ENCODE data around the gene FAM114A2.
"Not testable (repeated sequence)": the region's sequence is repeated elsewhere in the genome, so short reads cannot be mapped to it uniquely, and the experiment has no call there.

The FAM114A2 gene

DNA sequence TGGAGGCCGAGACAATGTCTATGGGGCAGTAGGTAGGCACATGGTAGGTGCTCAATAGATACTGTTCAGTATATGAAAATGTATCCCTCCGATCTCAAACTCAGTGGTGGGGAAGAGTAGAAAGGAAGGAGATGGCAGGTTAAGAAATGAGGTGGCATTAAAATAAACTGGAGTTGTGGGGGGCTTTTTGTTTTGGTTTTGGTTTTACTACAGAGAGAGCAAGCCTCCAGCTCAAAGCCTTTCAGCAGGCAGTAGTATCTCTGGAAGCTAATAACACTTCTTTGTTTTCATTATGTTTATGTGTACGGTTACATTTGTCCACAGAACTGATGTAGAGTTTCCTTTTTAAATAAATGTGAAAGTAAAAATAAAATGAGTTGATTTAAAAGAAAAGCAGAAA, 8.6 kb upstream of the FAM114A2 start:
- no peak for DNase-seq (ENCODE audit: low read depth)

DNA sequence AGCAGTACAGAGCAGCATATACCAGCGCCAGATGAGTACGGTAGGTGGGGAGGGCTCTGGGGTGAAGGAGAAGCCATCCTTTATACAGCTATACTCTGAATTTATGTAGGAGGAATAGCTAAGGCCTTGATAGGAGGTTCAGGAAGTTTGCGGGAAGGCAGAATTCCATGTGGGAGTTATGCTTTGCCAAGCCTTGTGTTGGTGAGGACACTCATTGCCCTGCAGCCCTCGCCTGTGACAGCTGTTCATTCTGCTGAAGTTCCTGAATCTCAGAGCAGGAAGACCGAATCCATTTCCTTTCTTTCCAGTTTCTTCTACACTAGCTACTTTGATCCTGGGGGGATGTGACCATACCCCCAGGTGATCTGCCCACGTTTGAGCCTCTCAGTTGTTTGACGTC, 7.8 kb upstream of the FAM114A2 start:
- no peak for DNase-seq (ENCODE audit: low read depth)

DNA sequence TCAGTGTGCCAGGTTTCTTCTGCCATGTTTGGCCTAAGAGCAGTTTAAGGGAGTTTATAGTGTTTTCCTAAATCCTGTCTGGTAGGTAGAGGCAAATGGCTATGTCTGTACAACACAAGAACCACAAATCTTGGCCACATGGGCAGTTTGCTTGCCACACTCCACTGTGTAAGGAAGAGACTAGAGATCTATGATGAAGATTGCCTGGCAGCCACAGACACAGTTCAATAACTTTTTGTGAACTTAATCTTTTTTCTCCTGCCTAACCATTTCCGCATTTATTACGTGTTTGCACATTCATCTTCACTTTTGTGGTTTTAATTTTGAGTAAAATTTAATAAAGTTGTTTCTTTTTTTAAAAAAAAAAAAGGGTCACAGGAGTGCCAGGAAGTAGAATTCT, 5.9 kb upstream of the FAM114A2 start:
- no peak for DNase-seq (ENCODE audit: low read depth)

DNA sequence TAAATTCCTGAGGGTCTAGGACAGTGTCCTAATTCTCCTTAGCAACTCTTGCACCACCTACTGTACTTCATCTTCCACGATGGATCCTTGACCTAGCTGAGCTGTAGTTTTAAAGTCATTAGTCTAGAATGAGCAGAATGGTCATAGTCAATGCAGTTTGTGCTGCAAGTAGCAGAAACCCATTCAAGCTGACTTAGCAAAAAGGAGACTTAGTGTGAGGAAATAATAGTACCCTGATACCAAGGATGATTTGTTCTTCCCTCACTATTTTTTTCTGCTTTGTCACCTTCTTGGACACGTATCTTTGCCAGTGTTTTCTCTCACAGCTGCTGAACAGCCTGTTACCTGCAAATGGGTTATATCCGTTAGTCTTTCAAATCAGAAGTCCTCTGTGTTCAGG, 5.4 kb upstream of the FAM114A2 start:
- DNase-seq (ENCODE audit: low read depth) = no peak

DNA sequence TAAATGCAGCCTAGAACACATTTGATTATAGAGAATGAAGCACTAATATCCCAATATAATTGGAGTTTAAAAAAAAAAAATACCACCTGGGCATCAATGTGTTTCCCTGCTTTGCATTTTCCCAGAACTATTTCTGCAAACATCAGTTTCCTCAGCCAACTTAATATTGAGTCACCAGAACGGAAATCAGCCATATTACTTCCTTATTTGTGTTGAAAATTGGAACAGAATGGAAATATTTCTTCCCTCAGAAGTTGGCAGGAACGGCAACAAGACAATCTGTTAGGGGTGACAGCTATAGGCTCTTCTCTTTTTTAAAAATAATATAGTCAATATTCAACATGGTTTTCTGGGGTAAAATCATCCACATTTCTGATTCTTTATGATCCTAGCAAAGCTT, 4.1 kb upstream of the FAM114A2 start:
- DNase-seq (ENCODE audit: low read depth) = no peak

GRCh38 chr5:154039458-154039829, 734 bp upstream of the FAM114A2 start:
- DNase-seq (ENCODE audit: low read depth) = no peak

GRCh38 chr5:154038261-154038706, 426 bp downstream of the FAM114A2 start:
- no peak for DNase-seq (ENCODE audit: low read depth)

GRCh38 chr5:154034944-154035343, 3.8 kb downstream of the FAM114A2 start:
- DNase-seq (ENCODE audit: low read depth) = no peak

DNA sequence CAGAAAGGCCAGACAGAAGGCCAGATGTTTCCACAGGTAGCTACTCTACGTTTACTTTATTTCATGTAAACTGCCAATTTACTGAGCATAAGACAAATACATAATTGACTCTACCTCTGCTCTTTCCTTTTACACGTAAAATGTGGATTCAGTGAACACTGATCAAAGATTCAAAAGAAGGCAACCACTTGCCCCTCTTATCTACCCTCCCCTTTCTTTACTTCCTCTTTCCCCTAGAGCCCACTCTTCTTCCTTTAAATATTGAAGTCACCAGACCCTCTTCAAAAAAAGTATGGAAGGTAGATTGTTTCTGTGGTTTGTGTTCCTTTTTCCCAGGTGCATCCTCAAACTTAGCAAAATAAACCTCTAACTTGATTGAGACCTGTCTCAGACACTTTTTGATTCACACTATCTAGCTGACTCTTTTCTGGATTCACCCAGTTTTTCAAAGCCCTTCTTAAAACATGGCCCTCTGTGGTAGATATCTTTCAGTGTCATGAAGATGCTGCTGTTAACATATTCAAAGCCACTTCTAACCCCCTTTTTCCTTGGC, 6.7 kb downstream of the FAM114A2 start:
- no peak for DNase-seq (ENCODE audit: low read depth)

- no peak for DNase-seq (ENCODE audit: low read depth)
Measured at GRCh38 chr5:154025951-154026350, 12.8 kb downstream of the FAM114A2 start.

DNA sequence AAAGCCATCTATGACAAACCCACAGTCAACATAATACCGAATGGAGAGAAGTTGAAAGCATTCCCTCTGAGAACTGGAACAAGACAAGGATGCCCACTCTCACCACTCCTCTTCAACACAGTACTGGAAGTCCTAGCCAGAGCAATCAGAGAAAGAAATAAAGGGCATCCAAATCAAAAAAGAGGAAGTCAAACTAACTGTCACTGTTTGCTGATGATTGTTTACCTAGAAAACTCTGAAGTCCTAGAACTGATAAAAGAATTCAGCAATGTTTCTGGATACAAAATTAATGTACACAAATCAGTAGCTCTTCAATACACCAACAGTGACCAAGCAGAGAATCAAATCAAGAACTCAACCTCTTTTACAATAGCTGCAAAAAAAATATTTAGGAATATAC, 19.8 kb downstream of the FAM114A2 start:
- not testable (repeated sequence) for DNase-seq (ENCODE audit: low read depth)

DNA sequence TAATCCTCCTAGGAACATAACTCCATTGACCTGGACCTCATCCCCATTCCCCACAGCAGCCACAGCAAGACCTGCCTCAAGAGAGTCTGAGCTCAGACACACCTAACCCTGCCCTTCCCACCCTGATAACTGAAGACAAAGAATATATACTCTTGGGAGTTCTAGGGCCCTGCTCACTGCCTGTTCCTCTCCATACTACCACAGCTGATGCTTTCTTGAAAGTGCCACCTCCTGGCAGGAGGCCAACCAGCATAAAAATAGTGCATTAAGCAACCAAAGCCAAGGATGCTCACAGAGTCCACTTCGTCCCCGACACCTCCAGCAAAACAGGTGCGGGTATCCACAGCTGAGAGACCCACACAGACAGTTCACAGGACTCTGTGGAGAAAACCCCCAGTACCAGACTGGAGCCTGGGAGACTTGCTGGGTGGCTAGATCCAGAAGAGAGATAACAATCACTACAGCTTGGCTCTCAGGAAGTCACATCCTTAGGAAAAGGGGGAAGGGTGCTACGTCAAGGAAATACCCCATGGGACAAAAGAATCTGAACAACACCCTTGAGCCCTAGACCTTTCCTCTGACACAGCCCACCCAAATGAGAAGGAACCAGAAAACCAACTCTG, 23.5 kb downstream of the FAM114A2 start:
- no peak for DNase-seq (ENCODE audit: low read depth)

DNA sequence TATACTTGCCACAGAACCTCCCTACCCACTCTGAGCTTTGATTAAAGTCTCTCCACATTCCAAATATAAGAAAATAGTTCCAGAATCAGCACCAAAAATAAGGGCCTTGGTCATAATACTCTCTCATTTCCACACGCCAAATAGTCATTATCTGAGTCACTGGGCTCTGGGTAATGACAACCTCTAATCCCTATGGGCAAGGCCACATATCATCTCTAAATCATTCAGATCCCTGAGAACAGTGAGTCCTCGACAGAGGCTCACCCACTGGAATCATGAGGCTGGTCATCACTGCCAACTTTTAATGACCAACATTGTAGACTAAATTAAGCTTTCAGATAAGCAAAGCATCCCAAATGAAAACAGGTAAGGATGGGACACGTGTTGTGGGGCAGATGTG, 28.1 kb downstream of the FAM114A2 start:
- no peak for DNase-seq (ENCODE audit: low read depth)

DNA sequence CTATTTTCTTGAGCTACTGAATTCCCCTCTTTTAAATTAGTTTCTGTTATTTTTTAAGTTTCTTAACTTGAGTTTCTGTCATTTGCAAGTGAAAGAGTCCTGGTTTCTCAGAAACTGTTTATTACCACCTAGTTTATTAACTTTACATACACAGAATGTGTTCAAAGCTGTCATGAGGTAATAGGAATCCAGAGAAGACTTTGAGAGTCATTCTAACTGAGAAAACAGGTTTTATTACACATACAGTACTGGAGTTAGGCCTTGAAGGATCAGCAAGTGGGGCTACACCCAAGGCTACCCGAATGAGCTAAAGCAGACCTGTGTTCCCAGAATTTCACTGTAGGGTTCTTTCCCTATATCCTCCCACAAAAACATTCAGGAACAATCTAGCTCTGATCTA, 33.1 kb downstream of the FAM114A2 start:
- DNase-seq (ENCODE audit: low read depth) = no peak

DNA sequence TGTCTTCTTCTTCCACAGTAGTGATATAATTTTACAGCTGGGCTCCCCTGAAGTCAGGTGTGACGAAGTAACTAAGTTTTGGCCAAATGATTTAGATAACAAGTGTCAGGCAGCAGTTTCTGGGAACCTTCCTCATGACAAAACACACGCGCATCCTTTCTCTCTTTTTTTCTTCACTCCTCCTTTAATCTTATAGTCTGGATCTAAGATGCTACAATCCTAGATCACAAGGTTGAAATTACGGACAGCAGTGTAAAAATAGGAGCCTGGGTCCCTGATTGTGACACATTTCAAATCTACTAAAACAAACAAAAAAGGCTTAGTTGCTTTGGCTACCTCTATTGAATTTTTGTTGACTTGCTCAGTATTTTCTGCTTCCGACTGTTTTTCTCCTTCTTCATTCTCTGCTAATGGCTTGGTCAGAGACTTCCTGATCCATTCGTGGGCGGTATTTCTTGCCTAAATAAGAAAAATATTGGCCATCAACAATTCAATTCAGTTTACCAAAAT, 36.1 kb downstream of the FAM114A2 start:
- DNase-seq (ENCODE audit: low read depth) = no peak

GRCh38 chr5:154002093-154002492, 36.6 kb downstream of the FAM114A2 start:
- no peak for DNase-seq (ENCODE audit: low read depth)

DNA sequence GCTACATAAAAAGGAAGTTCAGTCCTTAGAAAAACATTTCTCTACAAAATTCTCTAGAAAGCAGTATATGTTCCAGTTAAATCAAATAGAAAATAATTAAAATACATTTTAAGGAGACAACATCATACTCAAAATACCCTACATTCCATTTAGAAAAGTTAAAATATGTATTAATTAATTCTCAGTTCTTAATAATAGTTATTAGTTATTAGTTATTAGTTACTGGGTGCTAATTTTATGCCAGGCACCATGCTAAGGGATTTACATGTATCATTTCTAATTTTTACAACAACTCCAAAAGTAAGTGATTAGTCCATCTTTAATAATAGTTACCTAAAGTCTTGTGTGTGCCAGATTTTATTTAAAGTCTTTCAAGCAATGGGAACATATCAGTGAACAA, 38.0 kb downstream of the FAM114A2 start:
- no peak for DNase-seq (ENCODE audit: low read depth)

- DNase-seq (ENCODE audit: low read depth) = no peak
Measured at GRCh38 chr5:153999995-154000394, 38.7 kb downstream of the FAM114A2 start.

DNA sequence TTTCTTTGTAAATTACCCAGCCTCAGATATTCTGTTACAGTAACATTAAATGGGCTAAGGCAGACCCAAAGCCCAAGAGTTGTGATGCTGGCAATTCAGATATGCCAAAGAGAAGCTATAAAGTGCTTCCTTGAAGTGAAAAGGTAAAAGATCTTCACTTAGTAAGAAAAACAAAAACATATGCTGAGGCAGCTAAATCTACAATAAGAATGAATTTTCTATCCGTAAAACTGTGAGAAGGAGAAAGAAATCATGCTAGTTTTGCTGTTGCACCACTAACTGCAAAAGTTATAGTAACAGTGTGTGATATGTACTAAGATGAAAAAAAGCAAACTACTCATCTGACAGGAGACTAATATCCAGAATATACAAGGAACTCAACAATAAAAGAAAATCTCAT, 39.9 kb downstream of the FAM114A2 start:
- no peak for DNase-seq (ENCODE audit: low read depth)

GRCh38 chr5:153998010-153998409, 40.7 kb downstream of the FAM114A2 start:
- DNase-seq (ENCODE audit: low read depth) = no peak

GRCh38 chr5:153991168-153991567, 47.5 kb downstream of the FAM114A2 start:
- no peak for DNase-seq (ENCODE audit: low read depth)

GRCh38 chr5:153988510-153988909, 50.2 kb downstream of the FAM114A2 start:
- no peak for DNase-seq (ENCODE audit: low read depth)

DNA sequence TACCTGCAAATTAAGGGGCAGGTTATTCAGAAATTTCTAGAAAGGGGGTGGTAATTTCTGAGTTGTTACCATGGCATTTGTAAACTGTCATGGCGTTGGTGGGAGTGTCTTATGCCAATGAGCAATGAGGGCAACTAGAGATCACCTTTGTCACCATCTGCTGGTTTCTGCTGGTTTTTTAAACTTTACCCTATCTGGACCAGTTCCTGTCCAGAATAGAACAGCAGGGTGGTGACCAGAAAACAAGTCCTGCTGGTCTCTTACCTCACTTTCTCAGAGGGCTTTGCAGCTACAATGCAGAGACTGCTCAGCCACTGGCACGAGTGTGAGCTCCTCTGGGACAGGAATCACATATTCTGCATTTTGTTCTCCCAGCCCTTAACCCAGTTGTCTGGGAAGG, 51.4 kb downstream of the FAM114A2 start:
- no peak for DNase-seq (ENCODE audit: low read depth)

DNA sequence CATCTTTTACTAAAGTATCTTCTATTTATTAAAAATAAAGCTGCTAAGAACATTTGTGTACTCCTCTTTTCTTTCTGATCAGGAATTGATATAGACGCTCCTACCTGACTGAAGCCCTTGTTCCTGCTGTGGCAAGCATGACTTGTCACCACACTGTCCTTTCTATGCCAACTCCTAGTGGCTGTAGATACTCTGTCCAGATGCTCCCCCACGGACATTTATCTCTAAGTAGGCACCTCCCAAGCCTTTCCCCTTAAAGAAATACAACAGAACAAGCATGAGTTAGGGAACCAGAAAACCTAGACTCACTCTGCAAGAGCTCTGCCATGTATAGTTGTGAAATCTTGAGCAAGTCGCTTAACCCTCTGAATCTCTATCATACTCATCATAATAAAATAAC, 53.2 kb downstream of the FAM114A2 start:
- DNase-seq (ENCODE audit: low read depth) = no peak
